ENCODE measurements around the gene ACYP2. TPM values are rescaled to one million over a fixed set of nuclear protein-coding genes. Genes with fewer than 3 reads are reported as not detected.
"Not testable (repeated sequence)": the region's sequence is repeated elsewhere in the genome, so short reads cannot be mapped to it uniquely, and the experiment has no call there.

Gene ACYP2
- total RNA-seq, 4 donors from 2014 or later = 12.8 to 40.5 (median 16.9) TPM

DNA sequence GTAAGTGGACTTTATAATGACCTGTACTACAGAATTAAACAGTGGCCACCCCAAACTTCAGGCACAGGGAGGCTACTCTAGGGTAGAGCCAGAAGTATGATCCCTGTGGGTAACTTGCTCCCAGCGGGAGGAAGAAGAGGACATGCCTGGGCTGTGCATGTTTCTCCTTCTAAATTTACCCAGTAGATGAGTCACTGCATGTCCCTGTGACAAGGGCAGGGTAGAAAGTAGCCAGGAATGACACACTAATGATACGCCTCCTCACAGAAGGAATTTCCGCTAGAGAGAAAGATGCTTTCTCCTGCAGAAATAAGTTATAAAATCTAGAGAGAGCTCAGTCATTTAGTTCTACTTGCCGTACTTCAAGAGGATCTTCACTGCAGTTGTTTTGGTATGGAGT, 7.5 kb downstream of the ACYP2 start:
- no peak overlapping the region for H3K27ac ChIP-seq
- no peak for ATAC-seq

DNA sequence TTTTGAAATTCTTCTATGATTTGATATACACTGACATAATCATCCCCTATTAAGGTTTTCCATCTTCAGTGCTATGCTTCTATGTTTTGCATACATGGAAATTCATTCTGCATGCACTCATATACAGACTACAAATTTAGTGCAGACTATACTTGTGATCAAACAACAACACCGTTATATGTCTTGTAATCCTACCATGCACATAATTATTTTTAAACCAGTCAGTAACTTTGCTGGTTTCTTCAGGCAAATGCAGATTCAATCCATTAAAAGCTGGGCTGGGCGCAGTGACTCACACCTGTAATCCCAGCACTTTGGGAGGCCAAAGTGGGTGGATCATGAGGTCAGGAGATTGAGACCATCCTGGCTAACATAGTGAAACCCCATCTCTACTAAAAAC, 11.8 kb downstream of the ACYP2 start:
- ATAC-seq, H3K36me3 ChIP-seq, H3K4me3 ChIP-seq, H3K27me3 ChIP-seq, H3K9me3 ChIP-seq, H3K27ac ChIP-seq, H3K4me1 ChIP-seq: not testable (repeated sequence)
- WGBS, 2 donors (ENCODE audit: low coverage in 1 of 2) = 88 to 100% methylated on average over 1 to 2 of the region's 2 CpGs

More for the DNA sequence above, 7.5 kb downstream of the ACYP2 start:
- 48 to 73% methylated on average over 3 to 4 of the region's 4 CpGs for WGBS, 2 donors (ENCODE audit: low coverage in 1 of 2)
- Histone ChIP-seq H3K27me3 (no peaks in the 10 kb centered on the region), H3K4me3 (no peak overlapping the region), H3K9me3 (no peaks in the 10 kb centered on the region), H3K4me1 (no peaks in the 10 kb centered on the region), H3K36me3 (no peaks in the 10 kb centered on the region)
- TF ChIP-seq POLR2AphosphoS5 (IDR thresholded peaks at IDR 0.05) (no peak), EP300 (IDR thresholded peaks at IDR 0.05) (no peak), POLR2A (IDR thresholded peaks at IDR 0.05) (no peak)
- TF ChIP-seq, protein P1, sequence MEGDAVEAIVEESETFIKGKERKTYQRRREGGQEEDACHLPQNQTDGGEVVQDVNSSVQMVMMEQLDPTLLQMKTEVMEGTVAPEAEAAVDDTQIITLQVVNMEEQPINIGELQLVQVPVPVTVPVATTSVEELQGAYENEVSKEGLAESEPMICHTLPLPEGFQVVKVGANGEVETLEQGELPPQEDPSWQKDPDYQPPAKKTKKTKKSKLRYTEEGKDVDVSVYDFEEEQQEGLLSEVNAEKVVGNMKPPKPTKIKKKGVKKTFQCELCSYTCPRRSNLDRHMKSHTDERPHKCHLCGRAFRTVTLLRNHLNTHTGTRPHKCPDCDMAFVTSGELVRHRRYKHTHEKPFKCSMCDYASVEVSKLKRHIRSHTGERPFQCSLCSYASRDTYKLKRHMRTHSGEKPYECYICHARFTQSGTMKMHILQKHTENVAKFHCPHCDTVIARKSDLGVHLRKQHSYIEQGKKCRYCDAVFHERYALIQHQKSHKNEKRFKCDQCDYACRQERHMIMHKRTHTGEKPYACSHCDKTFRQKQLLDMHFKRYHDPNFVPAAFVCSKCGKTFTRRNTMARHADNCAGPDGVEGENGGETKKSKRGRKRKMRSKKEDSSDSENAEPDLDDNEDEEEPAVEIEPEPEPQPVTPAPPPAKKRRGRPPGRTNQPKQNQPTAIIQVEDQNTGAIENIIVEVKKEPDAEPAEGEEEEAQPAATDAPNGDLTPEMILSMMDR (IDR thresholded peaks at IDR 0.05) = no peak

DNA sequence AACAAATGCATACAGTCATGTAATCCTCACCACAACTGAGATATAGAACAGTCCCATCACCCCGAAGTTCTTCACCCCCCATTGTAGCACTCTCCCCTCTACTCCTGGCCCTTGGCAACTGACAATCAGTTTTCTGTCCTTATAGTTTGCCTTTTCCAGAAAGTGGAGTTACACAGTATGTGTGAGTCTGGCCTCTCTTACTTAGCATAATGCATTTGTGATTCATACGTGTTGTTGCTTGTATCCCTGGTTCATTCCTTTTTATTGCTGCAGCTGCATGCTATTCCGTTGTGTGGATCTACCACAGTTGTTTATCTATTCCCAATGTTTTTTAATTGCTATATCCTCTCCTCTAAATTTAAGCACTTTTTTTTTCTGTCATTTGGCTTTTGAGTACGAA, 17.6 kb downstream of the ACYP2 start:
- Histone ChIP-seq H3K4me3 (no peak overlapping the region), H3K27ac (no peak overlapping the region), H3K36me3 (no peaks in the 10 kb centered on the region), H3K9me3 (no peaks in the 10 kb centered on the region), H3K4me1 (no peaks in the 10 kb centered on the region), H3K27me3 (no peaks in the 10 kb centered on the region)
- no peak for TF ChIP-seq EP300 (IDR thresholded peaks at IDR 0.05)
- no peak for TF ChIP-seq POLR2AphosphoS5 (IDR thresholded peaks at IDR 0.05)
- TF ChIP-seq, protein P1 (IDR thresholded peaks at IDR 0.05) = no peak
- TF ChIP-seq POLR2A (IDR thresholded peaks at IDR 0.05) = no peak
- no peak for ATAC-seq
- 96 to 97% methylated on average over 4 of the region's 4 CpGs for WGBS, 2 donors (ENCODE audit: low coverage in 1 of 2)

DNA sequence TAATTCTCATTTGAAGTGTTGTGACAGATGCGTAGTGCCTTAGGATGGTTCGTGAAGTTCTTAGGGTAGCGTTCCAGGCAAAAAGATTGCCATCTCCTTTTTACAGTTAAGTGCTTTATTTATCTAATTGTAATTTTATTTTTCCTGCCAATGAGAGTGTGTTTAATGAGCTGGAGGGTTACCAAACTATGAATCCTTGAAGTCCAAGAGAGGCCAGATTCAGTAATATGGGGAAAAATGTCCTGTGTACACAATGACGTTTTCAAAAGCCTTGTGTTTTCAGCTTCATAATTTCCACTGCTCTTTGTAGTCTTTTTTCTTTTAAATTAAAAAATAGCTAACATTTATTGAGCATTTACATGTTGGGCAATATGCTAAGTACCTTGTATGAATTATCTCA, 23.8 kb downstream of the ACYP2 start:
- Histone ChIP-seq H3K36me3 (peaks cover 0 to 11% of the 10 kb centered on the region in 2 donors), H3K27ac (no peak overlapping the region), H3K4me1 (no peaks in the 10 kb centered on the region), H3K4me3 (no peak overlapping the region), H3K9me3 (no peaks in the 10 kb centered on the region), H3K27me3 (no peaks in the 10 kb centered on the region)
- no peak for ATAC-seq
- TF ChIP-seq EP300 (IDR thresholded peaks at IDR 0.05) (no peak), POLR2A (IDR thresholded peaks at IDR 0.05) (no peak), POLR2AphosphoS5 (IDR thresholded peaks at IDR 0.05) (no peak)
- TF ChIP-seq, protein P1 (IDR thresholded peaks at IDR 0.05) = no peak
- WGBS, 2 donors (ENCODE audit: low coverage in 1 of 2) = 67 to 76% methylated on average over 4 of the region's 4 CpGs

DNA sequence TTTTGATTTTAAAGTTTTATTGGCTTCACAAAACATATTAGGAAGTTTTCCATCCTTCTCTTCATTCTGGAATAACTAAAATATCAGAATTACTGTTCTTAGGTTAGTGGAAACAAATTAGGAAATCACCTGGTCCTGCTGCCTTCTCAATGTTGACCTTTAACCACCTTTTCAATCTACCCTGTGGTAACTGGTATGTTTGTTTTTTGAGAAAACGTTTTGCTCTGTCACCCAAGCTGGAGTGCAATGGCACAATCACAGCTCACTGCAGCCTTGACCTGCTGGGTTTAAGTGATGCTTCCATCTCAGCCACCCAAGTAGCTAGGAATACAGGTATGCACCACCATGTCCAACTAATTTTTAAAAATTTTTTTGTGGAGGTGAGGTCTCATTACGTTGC, 28.4 kb downstream of the ACYP2 start:
- ATAC-seq = no peak
- 85 to 100% methylated on average over 1 to 2 of the region's 2 CpGs for WGBS, 2 donors (ENCODE audit: low coverage in 1 of 2)
- H3K4me1 ChIP-seq = no peaks in the 10 kb centered on the region
- no peak overlapping the region for H3K27ac ChIP-seq
- H3K4me3 ChIP-seq = no peak overlapping the region
- no peaks in the 10 kb centered on the region for H3K27me3 ChIP-seq
- H3K9me3 ChIP-seq = no peaks in the 10 kb centered on the region
- H3K36me3 ChIP-seq = peaks cover 0 to 7% of the 10 kb centered on the region in 2 donors
- no peak for TF ChIP-seq POLR2AphosphoS5 (IDR thresholded peaks at IDR 0.05)
- TF ChIP-seq, protein P1 (IDR thresholded peaks at IDR 0.05) = no peak
